Thyroid gland (tissue), 4 donors: ENCODE data around the gene TGM5.

Source experiments
- POLR2A ChIP-seq, 2 donors: fragments of 450-650 bp; IDR thresholded peaks; one replicate each; pipeline ENCODE4 v1.6.1; 2017; ENCODE audit warnings: antibody characterized with exemption in 2 of 2, mild to moderate bottlenecking in 2 of 2, moderate library complexity in 1 of 2
- TF ChIP-seq, protein P1 (sequence below), 6 experiments: fragments of 200-600 bp in 3 of 6; fragments of 450-650 bp in 3 of 6; sonication (generic) in 3 of 6; IDR thresholded peaks; one replicate each; pipeline ENCODE4 v1.5.1; 2016 to 2019; ENCODE audit warnings: antibody characterized with exemption in 6 of 6, mild to moderate bottlenecking in 2 of 6, inconsistent platforms in 1 of 6, moderate library complexity in 1 of 6

DNA sequence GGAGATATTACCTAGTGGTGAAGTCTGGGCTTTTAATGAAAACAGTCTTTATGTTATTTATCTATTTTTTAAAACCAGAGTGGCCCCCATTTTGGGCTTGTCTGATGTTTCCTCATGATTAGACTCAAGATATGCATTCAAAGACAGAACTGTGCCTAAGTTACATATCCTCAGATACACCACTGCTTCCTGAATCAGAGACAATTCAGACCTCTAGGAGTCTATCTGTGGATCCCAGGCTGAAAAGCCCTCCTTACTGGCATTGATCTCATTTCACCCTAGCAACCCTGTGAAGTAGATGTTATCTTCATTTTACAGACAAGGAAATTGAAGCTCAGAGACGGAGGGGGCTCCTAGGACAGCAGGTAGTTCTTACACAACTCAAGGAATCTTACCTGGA, 16.8 kb upstream of the TGM5 start:
- no peak for TF ChIP-seq POLR2A (IDR thresholded peaks at IDR 0.05)
- TF ChIP-seq, protein P1, sequence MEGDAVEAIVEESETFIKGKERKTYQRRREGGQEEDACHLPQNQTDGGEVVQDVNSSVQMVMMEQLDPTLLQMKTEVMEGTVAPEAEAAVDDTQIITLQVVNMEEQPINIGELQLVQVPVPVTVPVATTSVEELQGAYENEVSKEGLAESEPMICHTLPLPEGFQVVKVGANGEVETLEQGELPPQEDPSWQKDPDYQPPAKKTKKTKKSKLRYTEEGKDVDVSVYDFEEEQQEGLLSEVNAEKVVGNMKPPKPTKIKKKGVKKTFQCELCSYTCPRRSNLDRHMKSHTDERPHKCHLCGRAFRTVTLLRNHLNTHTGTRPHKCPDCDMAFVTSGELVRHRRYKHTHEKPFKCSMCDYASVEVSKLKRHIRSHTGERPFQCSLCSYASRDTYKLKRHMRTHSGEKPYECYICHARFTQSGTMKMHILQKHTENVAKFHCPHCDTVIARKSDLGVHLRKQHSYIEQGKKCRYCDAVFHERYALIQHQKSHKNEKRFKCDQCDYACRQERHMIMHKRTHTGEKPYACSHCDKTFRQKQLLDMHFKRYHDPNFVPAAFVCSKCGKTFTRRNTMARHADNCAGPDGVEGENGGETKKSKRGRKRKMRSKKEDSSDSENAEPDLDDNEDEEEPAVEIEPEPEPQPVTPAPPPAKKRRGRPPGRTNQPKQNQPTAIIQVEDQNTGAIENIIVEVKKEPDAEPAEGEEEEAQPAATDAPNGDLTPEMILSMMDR (IDR thresholded peaks at IDR 0.05) = no peak
